ENCODE measurements around the gene ASNSD1. TPM values are rescaled to one million over a fixed set of nuclear protein-coding genes. Genes with fewer than 3 reads are reported as not detected.

The ASNSD1 gene
- total and polyA plus RNA-seq, 9 of the 15 experiments (the other 6 are each of a cell fraction or from before 2014, with no cell fraction given): 23.9 to 56.4 (median 38.3) TPM

DNA sequence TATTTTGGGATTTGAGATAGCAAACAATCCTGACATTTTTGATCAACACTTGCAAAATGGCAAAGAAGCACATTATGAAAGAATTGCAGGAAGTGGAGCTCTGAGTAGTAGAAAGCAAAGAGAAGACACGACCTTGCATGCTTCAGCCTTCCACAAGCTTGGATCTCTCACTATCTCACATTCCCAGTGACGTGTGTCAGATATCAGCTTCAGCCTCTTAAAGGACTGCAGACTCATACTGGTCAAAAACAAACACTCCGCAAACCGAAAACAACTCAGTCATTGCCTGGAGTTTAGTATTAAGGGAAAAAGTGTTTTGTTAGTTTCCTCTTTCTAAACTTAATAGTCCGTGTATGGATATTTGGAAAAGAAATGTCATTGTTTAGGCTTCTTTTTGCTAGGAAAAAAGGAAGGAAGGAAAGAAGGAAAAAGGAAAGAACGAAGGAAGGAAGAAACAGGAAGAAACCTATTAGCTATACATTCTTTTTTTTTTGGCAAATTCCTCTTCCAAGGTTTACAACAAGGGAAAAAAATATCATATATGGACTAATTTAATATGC lies 48.1 kb upstream of the ASNSD1 start (continued):
- TF ChIP-seq KDM4B (IDR thresholded peaks at IDR 0.05; ENCODE audit: borderline replicate concordance in 2 of 2, low read depth in 1 of 2): no peak
- no peak for TF ChIP-seq SMAD2 (IDR thresholded peaks at IDR 0.05; ENCODE audit: low read depth, low read length)
- no peak for TF ChIP-seq ZNF785 (CRISPR knock-in tag; IDR thresholded peaks at IDR 0.05)
- no peak for TF ChIP-seq ZNF324 (CRISPR knock-in tag; IDR thresholded peaks at IDR 0.05)
- TF ChIP-seq RFX1 (IDR thresholded peaks at IDR 0.05): no peak
- TF ChIP-seq ARID2 (IDR thresholded peaks at IDR 0.05): no peak
- peak in 1 of 2 experiments; percentile 36; a peak in 1 of 4 replicates for TF ChIP-seq KDM1A (IDR thresholded peaks at IDR 0.05)
- peak; percentile 53; the same call in 1 of the 2 replicates for TF ChIP-seq SUPT5H (IDR thresholded peaks at IDR 0.05)
- 0 out of 4 replicates have a peak, but pooled peaks of 1 of the 2 experiments have one; percentile 11 for TF ChIP-seq MAZ (CRISPR knock-in tag; conservative IDR thresholded peaks at IDR 0.05 in 1 of 2, IDR thresholded peaks at IDR 0.05 in 1 of 2)
- no peak for TF ChIP-seq ZNF668 (CRISPR knock-in tag; IDR thresholded peaks at IDR 0.05)
- no peak for TF ChIP-seq ZNF165 (CRISPR knock-in tag; IDR thresholded peaks at IDR 0.05; ENCODE audit: borderline replicate concordance)
- peak; percentile 49 to 72; a peak in 3 of 4 replicates for TF ChIP-seq FOXK2 (conservative IDR thresholded peaks at IDR 0.05 in 1 of 2, IDR thresholded peaks at IDR 0.05 in 1 of 2; ENCODE audit: low read depth in 2 of 2)
- TF ChIP-seq BCOR (IDR thresholded peaks at IDR 0.05): no peak
- TF ChIP-seq ZBTB7A (IDR thresholded peaks at IDR 0.05; ENCODE audit: borderline replicate concordance, control insufficient read depth, low read depth, low read length): no peak
- peak; percentile 74 for TF ChIP-seq BRD9 (IDR thresholded peaks at IDR 0.05; ENCODE audit: low read depth, partially characterized antibody)
- peak; percentile 59 for TF ChIP-seq TBP (optimal IDR thresholded peaks at IDR 0.05; ENCODE audit: low read depth, low read length)
- peak; percentile 52 for TF ChIP-seq POLR2B (IDR thresholded peaks at IDR 0.05; ENCODE audit: low read depth, partially characterized antibody)
- TF ChIP-seq HNRNPL (IDR thresholded peaks at IDR 0.05; ENCODE audit: low read depth, low read length): no peak
- peak; percentile 55; the same call in 1 of the 2 replicates for TF ChIP-seq POLR2H (tag; IDR thresholded peaks at IDR 0.05; ENCODE audit: low read depth)
- TF ChIP-seq, protein P1, sequence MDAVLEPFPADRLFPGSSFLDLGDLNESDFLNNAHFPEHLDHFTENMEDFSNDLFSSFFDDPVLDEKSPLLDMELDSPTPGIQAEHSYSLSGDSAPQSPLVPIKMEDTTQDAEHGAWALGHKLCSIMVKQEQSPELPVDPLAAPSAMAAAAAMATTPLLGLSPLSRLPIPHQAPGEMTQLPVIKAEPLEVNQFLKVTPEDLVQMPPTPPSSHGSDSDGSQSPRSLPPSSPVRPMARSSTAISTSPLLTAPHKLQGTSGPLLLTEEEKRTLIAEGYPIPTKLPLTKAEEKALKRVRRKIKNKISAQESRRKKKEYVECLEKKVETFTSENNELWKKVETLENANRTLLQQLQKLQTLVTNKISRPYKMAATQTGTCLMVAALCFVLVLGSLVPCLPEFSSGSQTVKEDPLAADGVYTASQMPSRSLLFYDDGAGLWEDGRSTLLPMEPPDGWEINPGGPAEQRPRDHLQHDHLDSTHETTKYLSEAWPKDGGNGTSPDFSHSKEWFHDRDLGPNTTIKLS (IDR thresholded peaks at IDR 0.05; ENCODE audit: borderline replicate concordance, low read depth): no peak
- TF ChIP-seq ZNF79 (CRISPR knock-in tag; IDR thresholded peaks at IDR 0.05; ENCODE audit: low read depth): no peak
- no peak for TF ChIP-seq DACH1 (IDR thresholded peaks at IDR 0.05; ENCODE audit: partially characterized antibody)
- no peak for TF ChIP-seq XRCC4 (IDR thresholded peaks at IDR 0.05; ENCODE audit: extremely low read depth, insufficient read depth, insufficient read length)
- no peak for TF ChIP-seq ZNF699 (CRISPR knock-in tag; IDR thresholded peaks at IDR 0.05; ENCODE audit: insufficient replicate concordance)
- no peak for TF ChIP-seq ZNF232 (CRISPR knock-in tag; IDR thresholded peaks at IDR 0.05)
- no peak for TF ChIP-seq ZEB2 (IDR thresholded peaks at IDR 0.05)
- no peak for TF ChIP-seq KAT7 (CRISPR knock-in tag; IDR thresholded peaks at IDR 0.05; ENCODE audit: borderline replicate concordance)
- TF ChIP-seq THAP12 (CRISPR knock-in tag; IDR thresholded peaks at IDR 0.05): no peak
